Skeletal muscle tissue (tissue), 4 donors: ENCODE measurements around the gene PDPR. TPM values are rescaled to one million over a fixed set of nuclear protein-coding genes. Genes with fewer than 3 reads are reported as not detected.
"Not testable (repeated sequence)": the region's sequence is repeated elsewhere in the genome, so short reads cannot be mapped to it uniquely, and the experiment has no call there.

ENCODE experiments used
- H3K27ac ChIP-seq: one replicate; pipeline ENCODE4 v1.7.0; 2013; ENCODE audit warnings: mild to moderate bottlenecking, low read depth, low read length, inconsistent platforms
- H3K27me3 ChIP-seq, 3 donors: one replicate each; pipeline ENCODE4 v1.7.0; 2013; ENCODE audit warnings: low read length in 3 of 3; ENCODE audit not compliant: control insufficient read depth in 3 of 3, insufficient read depth in 3 of 3
- H3K36me3 ChIP-seq, 3 donors: one replicate each; pipeline ENCODE4 v1.7.0; 2013; ENCODE audit warnings: low read length in 3 of 3; ENCODE audit not compliant: control insufficient read depth in 3 of 3, insufficient read depth in 3 of 3
- H3K4me1 ChIP-seq, 3 donors: one replicate each; pipeline ENCODE4 v1.7.0; 2013; ENCODE audit warnings: low read length in 3 of 3, mild to moderate bottlenecking in 3 of 3; ENCODE audit not compliant: control insufficient read depth in 3 of 3, insufficient read depth in 3 of 3
- H3K4me3 ChIP-seq, 3 donors: one replicate each; pipeline ENCODE4 v1.7.0; 2013; ENCODE audit warnings: low read length in 3 of 3
- H3K9ac ChIP-seq, 3 donors: one replicate each; pipeline ENCODE4 v1.7.0; 2013; ENCODE audit warnings: low read length in 3 of 3, mild to moderate bottlenecking in 3 of 3, moderate library complexity in 2 of 3, low read depth in 1 of 3
- H3K9me3 ChIP-seq, 3 donors: one replicate each; pipeline ENCODE4 v1.7.0; 2013; ENCODE audit warnings: low read length in 3 of 3; ENCODE audit not compliant: control insufficient read depth in 3 of 3
- total RNA-seq: library from RNA; depleted of rRNA; stranded (reverse); fragments of >200 nt; gene quantifications from one replicate; pipeline ENCODE4 v1.2.3, GENCODE V29; 2014
- donor health status: Osteomylitis.

PDPR gene
- total RNA-seq, 1 donor from 2014 or later: 16.2 TPM

DNA sequence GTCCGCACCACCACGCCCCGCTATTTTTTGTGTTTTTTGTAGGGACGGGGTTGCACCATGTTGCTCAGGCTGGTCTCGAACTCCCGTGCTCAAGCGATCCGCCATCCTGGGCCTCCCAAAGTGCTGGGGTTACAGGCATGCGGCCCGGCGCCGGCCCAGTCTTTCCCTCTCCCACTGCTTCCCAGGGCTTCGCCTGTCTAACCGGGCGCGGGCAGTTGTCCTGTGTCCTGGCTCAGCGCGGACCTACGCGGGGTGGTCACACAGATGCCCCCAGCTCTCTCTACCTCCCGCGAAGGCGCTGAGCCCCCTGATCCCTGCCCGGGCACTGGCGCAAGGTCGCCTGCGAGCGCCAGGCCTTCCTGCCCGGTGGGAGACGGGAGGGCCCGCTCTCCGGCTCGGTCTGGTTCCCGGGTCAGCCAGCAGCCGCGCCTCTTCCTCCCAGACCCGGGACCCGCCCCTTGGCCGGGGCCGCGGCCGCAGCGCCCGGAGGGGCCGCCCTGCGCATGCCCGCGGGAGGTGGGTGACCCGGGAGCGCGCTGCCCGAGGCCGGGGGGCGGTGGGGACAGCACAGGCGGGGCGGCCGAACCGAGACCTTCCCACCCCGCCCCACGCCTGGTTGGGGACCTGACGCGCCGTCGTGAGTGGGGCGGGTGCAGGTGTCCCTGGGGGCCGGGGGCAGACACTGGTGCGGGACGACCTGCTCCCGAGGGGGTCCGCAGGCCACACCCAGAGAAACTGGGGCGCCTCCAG lies 73.9 kb downstream of the PDPR start:
- H3K4me3 ChIP-seq, H3K9me3 ChIP-seq, H3K27me3 ChIP-seq, H3K36me3 ChIP-seq, H3K27ac ChIP-seq, H3K4me1 ChIP-seq: not testable (repeated sequence)
- H3K9ac ChIP-seq: peak overlapping the region in 1 of 3 donors; percentile 45

DNA sequence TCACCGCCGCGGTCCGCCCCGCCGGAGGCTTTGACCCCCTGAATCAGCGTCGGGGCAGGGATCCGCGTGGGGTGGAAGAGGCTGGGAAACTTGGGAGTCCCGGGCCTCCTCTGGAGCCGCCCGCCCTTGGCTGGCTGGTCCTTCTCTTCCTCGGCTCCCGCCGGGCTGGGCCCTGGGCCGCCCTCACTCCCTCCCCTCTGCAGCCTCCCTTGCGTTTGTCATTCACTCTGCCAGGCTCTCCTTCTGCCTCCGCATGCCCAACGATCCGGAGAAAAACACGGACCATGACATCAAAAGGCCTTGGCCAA lies 74.4 kb downstream of the PDPR start:
- not testable (repeated sequence) for H3K27me3 ChIP-seq, H3K27ac ChIP-seq, H3K4me3 ChIP-seq, H3K4me1 ChIP-seq, H3K9me3 ChIP-seq, H3K9ac ChIP-seq, H3K36me3 ChIP-seq

- not testable (repeated sequence) for H3K27me3 ChIP-seq, H3K4me3 ChIP-seq, H3K36me3 ChIP-seq, H3K27ac ChIP-seq, H3K4me1 ChIP-seq, H3K9ac ChIP-seq, H3K9me3 ChIP-seq
Observed at GRCh38 chr16:70190574-70190973, 76.4 kb downstream of the PDPR start.

GRCh38 chr16:70196683-70197300 lies 82.7 kb downstream of the PDPR start:
- H3K4me1 ChIP-seq, H3K36me3 ChIP-seq, H3K27me3 ChIP-seq, H3K27ac ChIP-seq, H3K4me3 ChIP-seq, H3K9ac ChIP-seq, H3K9me3 ChIP-seq: not testable (repeated sequence)

- not testable (repeated sequence) for H3K36me3 ChIP-seq, H3K27ac ChIP-seq, H3K4me3 ChIP-seq, H3K9me3 ChIP-seq, H3K27me3 ChIP-seq, H3K4me1 ChIP-seq, H3K9ac ChIP-seq
Observed at GRCh38 chr16:70197611-70198010, 83.5 kb downstream of the PDPR start.

GRCh38 chr16:70198230-70198629 lies 84.1 kb downstream of the PDPR start:
- not testable (repeated sequence) for H3K36me3 ChIP-seq, H3K4me3 ChIP-seq, H3K27ac ChIP-seq, H3K4me1 ChIP-seq, H3K9ac ChIP-seq, H3K27me3 ChIP-seq, H3K9me3 ChIP-seq

- not testable (repeated sequence) for H3K4me1 ChIP-seq, H3K9ac ChIP-seq, H3K27ac ChIP-seq, H3K4me3 ChIP-seq, H3K9me3 ChIP-seq, H3K27me3 ChIP-seq, H3K36me3 ChIP-seq
Observed at GRCh38 chr16:70198666-70199065, 84.5 kb downstream of the PDPR start.

DNA sequence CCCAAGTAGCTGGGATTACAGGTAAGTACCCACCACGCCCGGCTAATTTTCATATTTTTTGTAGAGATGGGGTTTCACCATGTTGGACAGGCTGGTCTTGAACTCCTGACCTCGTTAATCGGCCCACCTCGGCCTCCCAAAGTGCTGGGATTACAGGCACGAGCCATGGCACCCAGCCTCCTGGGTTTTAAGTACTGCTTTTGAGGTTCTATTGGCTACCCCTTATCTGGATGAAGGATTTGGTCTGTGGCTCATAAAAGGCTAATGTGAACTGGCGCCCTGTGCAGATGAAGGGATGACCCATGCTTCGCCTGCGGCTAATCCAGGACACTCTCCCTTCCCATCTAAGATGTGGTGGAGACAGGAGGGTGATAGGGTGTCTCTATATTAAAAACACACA lies 85.0 kb downstream of the PDPR start:
- H3K36me3 ChIP-seq, H3K4me1 ChIP-seq, H3K9me3 ChIP-seq, H3K4me3 ChIP-seq, H3K9ac ChIP-seq, H3K27ac ChIP-seq, H3K27me3 ChIP-seq: not testable (repeated sequence)

- not testable (repeated sequence) for H3K9ac ChIP-seq, H3K36me3 ChIP-seq, H3K27ac ChIP-seq, H3K4me1 ChIP-seq, H3K4me3 ChIP-seq, H3K27me3 ChIP-seq, H3K9me3 ChIP-seq
Observed at GRCh38 chr16:70200063-70200462, 85.9 kb downstream of the PDPR start.

GRCh38 chr16:70203508-70203907 lies 89.4 kb downstream of the PDPR start:
- H3K9me3 ChIP-seq, H3K27ac ChIP-seq, H3K4me3 ChIP-seq, H3K27me3 ChIP-seq, H3K9ac ChIP-seq, H3K36me3 ChIP-seq, H3K4me1 ChIP-seq: not testable (repeated sequence)

- H3K4me1 ChIP-seq, H3K36me3 ChIP-seq, H3K9ac ChIP-seq: not testable (repeated sequence)
Observed at GRCh38 chr16:70204010-70204409, 89.9 kb downstream of the PDPR start.

More at GRCh38 chr16:70204010-70204409, 89.9 kb downstream of the PDPR start:
- not testable (repeated sequence) for H3K4me3 ChIP-seq, H3K27ac ChIP-seq, H3K9me3 ChIP-seq, H3K27me3 ChIP-seq
